HepG2 (cell line): Measurements from ENCODE around the gene TRPV5.

Experiments used
- HOXD1 ChIP-seq: sonication (generic); formaldehyde crosslinking; IDR thresholded peaks from 2 replicates; pipeline ENCODE4 v1.5.0; 2020; ENCODE audit warnings: missing genetic modification reagents
- ISL2 ChIP-seq: sonication (generic); formaldehyde crosslinking; IDR thresholded peaks from 2 replicates; pipeline ENCODE4 v1.5.0; 2020; ENCODE audit warnings: missing genetic modification reagents
- POLR2A ChIP-seq, 2 experiments: IDR thresholded peaks; 2 replicates each; pipeline ENCODE4 v1.6.1; 2011; ENCODE audit warnings: low read depth in 2 of 2, low read length in 2 of 2, mild to moderate bottlenecking in 1 of 2, moderate library complexity in 1 of 2; ENCODE audit not compliant: insufficient read depth in 1 of 2
- SIN3A ChIP-seq: IDR thresholded peaks from 2 replicates; pipeline ENCODE4 v1.6.1; 2011; ENCODE audit warnings: low read depth, mild to moderate bottlenecking, control low read depth, low read length, borderline replicate concordance
- SSRP1 ChIP-seq: IDR thresholded peaks from 2 replicates; pipeline ENCODE4 v1.6.1; 2016; ENCODE audit warnings: control low read depth
- ZBTB38 ChIP-seq: sonication (generic); formaldehyde crosslinking; IDR thresholded peaks from 2 replicates; pipeline ENCODE4 v1.5.1; 2020; ENCODE audit warnings: mild to moderate bottlenecking, missing genetic modification reagents
- ZMYM4 ChIP-seq: sonication (generic); formaldehyde crosslinking; IDR thresholded peaks from 2 replicates; pipeline ENCODE4 v1.8.1; 2023; ENCODE audit warnings: mild to moderate bottlenecking, missing genetic modification reagents
- ZNF619 ChIP-seq: sonication (generic); formaldehyde crosslinking; IDR thresholded peaks from 2 replicates; pipeline ENCODE4 v1.4.0; 2020; ENCODE audit warnings: mild to moderate bottlenecking, missing genetic modification reagents
- TF ChIP-seq, protein P1 (sequence below): IDR thresholded peaks from 2 replicates; pipeline ENCODE4 v1.6.1; 2016; ENCODE audit warnings: missing compliant biosample characterization, missing genetic modification reagents, borderline replicate concordance
- TF ChIP-seq, protein P2 (sequence below): sonication (generic); formaldehyde crosslinking; IDR thresholded peaks from 2 replicates; pipeline ENCODE4 v1.8.0; 2022; ENCODE audit warnings: missing genetic modification reagents, low read depth, mild to moderate bottlenecking, borderline replicate concordance

DNA sequence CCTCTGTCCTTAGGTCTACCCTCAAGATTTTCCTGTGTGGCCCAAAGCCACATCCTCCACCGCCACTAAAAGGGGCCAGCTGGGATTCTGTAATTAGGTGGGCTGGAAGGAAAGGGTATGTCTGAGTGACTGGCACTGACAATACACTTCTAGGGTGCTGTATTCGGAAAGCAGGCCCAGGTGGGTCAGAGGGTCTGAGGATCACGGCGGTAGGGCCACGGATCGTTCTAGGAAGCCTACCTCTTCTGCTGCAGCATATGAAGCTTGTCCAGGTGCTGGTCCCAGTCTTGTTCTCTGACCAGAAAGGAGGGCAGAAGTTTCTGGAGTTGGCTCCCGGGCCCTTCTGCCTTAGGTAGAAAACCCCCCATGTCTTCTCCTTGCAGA is 462 bp downstream of the TRPV5 start:
- TF ChIP-seq ZMYM4 (CRISPR knock-in tag) (no peak), POLR2A (IDR thresholded peaks at IDR 0.05; ENCODE audit: insufficient read depth in 1 of 2, low read depth in 2 of 2, low read length in 2 of 2) (no peak), ISL2 (CRISPR knock-in tag) (no peak), SSRP1 (no peak), ZBTB38 (CRISPR knock-in tag) (no peak), SIN3A (no peak), ZNF619 (CRISPR knock-in tag) (no peak), HOXD1 (no peak)
- TF ChIP-seq, protein P1, sequence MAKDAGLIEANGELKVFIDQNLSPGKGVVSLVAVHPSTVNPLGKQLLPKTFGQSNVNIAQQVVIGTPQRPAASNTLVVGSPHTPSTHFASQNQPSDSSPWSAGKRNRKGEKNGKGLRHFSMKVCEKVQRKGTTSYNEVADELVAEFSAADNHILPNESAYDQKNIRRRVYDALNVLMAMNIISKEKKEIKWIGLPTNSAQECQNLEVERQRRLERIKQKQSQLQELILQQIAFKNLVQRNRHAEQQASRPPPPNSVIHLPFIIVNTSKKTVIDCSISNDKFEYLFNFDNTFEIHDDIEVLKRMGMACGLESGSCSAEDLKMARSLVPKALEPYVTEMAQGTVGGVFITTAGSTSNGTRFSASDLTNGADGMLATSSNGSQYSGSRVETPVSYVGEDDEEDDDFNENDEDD (CRISPR knock-in tag), result no peak
- TF ChIP-seq, protein P2, sequence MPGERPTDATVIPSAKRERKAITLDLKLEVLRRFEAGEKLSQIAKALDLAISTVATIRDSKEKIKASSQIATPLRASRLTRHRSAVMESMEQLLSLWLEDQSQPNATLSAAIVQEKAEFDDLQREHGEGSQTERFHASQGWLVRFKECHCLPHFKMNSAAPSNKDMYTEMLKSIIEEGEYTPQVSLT (CRISPR knock-in tag), result no peak
